Stimulated activated CD4-positive, alpha-beta T cell treated with anti-CD3 and anti-CD28 coated beads, Interleukin-2, amount 100 ng/mL, for 48 hours (primary cell): ENCODE results near the gene MPRIP.

Source experiments
- DNase-seq, 2 donors: peaks; one replicate each; pipeline ENCODE4 v3.0.0-alpha.2; 2020

The MPRIP gene

DNA sequence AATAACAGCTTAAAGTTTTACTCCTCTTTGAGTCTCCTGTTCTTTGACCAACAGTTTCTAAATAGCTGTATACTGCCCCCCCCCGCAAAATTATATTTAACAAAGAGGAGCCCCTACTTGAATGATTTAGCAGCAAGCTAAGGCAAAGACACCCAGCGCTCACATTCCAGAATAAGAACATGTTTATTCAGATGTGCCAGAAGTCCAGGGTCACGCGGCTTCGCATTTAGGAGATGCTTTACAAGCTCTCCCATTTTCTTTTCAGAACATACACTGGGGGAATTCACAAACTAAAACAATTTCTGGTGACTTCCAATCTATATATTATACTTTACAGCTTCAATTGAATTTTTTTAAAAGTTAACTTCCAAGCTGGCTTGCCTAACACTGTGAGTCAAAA is 158.6 kb downstream of the MPRIP start:
- no peak for DNase-seq

DNA sequence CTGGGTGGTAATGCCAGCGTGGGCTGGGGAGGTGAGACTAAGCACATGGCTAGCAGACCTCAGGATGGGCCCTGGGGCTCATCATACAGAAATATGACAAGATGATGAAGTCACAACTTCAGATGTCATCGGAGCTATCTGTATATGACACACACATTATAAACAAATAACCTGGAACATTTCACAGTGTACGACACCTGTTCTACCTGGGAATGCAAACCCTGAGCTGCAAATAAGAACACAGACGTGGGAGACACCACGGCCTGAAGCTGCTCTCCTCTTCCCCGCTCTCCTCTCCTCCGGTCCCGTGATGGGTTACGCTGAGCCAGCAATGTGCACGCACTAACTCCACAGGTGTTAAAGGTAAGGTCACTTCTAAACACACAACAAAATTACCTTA is 159.0 kb downstream of the MPRIP start:
- no peak for DNase-seq

DNA sequence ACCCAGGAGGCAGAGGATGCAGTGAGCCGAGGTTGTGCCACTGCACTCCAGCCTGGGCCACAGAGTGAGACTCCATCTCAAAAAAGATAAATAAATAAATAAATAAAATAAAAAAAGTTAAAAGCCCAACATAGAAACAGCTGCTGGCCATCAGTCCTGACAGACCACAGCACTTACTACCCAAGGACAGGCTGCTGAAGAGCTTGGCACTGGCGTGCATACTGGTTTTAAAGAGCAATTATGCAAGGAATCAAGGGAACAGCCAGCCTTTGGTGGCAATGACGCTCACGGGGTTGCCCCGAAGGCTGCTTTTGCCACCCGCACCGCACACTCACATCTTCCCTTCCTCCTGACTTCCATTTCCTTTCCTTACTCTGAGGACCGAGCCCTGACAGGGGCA is 159.7 kb downstream of the MPRIP start:
- no peak for DNase-seq

DNA sequence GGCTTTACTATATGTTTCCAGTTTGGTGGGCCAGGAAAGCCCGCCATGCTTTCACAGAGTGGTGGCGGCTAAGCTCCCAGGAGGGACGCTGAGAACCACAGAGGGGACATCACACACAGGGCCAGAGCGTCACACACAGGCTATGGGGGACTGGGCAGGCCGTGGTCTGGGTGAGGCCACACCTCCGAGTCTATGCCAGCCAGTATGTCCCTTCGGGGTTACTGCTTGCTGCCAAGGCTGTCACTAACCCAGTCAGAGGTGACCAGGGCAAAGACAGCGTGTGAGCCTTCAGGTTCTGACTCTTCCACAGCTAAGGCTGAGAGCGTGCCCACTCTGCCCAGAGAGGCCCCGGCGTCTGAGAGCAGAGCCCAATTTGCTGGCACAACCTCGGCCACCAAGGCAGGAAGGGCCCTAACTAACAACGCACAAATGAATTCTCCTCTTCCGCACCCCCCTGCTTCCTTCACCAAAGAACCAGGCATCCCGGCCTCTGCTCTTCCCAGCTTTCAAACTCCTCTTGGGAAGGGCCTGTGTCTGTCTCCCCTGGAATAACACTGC is 161.0 kb downstream of the MPRIP start:
- no peak for DNase-seq

DNA sequence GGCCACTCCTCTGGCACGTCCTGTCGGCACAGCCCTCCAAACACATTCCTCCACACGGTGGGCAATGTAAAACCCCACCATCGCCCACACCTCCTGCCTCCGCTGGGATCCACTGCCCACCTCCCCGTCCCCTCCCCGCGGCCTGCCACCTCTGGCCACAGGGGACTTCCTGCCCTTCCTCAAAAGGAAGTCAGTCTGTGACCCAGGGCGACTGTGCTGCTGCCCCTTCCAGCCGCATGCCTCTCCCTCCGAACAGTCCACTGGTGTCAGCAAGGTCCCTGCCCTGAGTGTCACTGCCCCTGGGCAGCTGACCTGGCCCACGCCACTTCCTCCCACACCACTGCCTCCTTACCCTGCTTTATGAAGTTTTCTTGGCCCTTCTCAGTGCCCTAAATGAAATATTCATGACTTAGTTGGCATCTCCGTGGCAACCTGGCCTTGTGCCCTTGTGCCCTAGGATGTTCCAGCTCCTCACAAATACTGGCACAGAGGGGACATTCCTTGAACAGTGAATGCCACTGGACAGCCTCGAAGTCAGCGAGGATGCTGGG is 161.9 kb downstream of the MPRIP start:
- DNase-seq: no peak

DNA sequence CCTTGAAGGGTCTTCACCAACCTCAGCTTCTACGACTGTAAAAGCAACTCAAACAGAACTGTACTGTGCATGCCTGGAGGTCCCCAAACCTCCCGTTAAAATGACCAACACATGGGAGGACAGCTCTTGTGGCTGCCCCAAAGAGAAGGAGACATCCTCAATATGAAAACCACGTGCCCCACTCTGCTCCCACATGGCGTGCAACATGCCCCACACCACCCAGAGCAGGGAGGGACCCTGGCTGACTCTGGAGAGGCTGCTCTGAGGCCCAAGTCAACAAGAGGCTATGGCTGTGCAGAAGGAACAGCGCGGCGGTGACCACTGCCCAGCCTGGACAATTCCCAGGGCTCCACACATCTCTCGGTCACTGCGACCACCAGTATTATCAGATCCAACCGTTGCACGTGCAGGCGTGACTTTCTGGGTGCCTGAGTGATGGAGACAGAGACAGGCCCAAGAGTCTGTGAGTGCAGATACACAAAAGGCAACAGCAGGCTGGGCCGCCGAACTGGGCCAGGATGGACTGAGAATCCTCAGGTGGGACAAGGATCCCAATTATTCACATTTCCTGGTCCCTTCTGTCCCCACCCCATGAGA is 162.5 kb downstream of the MPRIP start:
- no peak for DNase-seq

DNA sequence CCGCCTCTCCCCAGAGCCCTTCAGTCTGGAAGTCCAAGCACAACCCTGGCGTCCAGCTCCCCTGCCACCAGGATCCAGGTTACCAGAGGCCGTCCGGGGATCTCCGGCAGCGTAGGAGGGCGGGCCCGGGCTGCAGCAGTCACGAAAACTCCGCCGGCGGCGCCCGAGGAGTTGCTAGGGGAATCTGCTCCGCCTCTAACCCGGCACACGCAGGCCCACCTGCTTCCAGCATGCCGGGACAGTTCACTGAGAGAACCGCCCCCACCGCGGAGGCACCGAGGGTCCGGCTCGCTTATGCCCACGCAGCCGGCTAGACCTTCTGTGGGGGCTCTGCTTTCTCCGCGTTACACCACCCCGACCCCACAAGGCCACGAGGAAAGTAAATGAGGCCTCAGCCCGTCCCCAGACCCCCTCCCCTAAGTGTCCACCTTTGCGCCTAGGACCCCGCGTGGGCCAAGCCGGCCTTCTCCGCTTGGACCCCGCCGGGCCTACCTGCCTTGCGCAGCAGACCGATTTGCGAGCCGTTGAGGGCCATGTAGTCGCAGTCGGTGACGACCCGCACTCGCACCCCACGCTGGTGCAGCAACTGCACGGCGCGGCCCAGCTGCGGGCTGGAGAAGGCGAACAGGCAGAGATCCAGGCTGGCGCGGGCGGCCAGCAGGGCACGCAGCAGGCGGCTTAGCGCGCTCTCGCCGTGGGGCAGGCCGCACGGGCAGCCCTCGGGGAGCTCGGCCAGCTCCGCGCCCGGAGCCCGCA is 163.3 kb downstream of the MPRIP start:
- DNase-seq: peak; percentile 54 to 56

DNA sequence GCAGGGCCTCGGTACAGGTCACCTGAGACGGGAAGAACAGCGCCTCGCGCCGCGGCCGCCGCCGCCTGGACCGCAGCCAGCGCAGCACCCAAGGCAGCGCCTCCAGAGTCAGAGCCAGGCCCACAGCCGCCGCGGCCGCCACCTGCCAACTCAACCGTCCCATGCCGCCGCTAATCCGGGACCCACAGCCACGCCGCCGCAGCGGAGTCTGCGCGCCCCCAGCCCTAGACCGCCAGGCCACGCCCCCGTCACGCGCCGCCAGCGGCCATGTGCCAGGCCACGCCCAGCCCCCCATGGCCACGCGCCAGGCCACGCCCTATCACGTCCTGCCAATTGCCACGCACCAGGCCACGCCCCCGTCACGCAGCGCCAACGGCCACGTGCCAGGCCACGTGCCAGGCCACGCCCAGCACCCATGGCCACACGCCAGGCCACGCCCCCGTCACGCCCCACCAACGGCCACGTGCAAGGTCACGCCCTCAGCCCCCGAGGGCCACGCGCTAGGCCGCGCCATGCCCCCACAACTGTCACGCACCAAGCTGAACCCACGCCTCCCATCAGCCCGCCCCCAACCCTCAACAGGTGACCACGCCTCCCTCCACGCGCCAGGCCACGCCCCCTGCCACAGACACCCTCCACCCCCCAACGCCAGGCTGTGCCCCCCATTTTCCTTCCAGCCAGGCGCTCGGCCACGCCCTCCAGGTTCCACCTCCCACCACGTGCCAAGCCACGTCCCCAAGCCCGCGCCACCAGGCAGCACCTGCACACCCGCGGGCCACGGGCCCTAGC is 164.1 kb downstream of the MPRIP start, which contains the start of gene PLD6:
TSS of gene PLD6 (minus strand) at position 210 of the 789 bp plus-strand sequence. CDS start at position 163, 47 bp downstream.
- peak; percentile 86 to 92 for DNase-seq

DNA sequence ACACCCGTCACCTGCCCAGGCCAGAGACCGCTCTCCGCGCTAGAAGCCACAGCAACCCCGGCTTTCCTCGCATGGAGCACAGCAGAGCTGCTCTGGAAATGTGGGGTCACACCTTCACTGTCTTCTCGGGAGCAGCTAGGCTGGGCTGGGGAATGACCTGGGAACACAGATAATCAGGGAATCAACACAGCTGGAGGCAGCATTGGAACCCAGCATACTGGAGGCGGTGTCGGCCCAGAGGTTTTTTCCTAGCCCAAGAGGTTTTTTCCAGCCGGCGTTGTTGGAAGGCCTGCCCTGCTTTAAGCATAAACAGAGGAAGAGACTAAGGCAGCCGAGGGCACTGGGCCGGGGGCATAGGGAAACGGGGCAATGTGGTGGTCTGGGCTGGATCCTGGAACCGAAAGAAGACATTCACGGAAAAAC is 164.7 kb downstream of the MPRIP start:
- no peak for DNase-seq

DNA sequence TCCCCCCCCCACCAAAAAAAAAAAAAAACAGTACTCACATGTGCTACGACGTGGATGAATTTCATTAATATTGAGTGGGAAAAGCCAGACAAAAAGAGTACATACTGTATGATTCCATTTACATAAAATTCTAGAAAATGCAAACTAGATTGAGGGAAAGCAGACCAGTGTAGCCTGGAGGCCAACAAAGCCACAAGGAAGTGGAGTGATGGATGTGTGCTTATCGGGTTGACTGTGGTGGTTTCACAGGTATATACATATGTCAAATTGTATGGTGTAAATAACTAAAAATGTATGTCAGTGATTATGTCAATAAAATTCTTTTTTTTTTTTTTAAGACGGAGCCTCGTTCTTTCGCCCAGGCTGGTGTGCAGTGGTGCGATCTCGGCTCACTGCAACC is 165.7 kb downstream of the MPRIP start:
- no peak for DNase-seq

DNA sequence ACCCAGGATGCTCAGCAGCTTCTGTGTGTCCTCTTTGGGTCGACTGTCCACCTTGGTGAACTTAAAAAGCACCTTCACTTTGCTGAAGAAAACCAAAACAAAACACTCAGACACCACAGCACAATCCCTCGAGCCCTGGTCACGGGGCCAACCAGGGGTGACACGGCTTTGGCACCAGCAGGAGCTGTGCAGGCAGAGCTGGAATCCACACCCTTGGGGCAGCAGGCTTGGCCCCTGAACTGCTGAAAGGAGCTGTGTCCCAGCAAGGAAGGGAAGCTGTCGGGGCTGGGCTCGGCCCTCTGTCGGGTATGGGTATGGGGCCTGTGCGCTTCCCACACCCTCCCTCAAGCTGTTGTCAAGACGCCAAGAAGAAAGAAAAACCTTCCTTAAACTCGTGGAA is 171.5 kb downstream of the MPRIP start:
- no peak for DNase-seq

DNA sequence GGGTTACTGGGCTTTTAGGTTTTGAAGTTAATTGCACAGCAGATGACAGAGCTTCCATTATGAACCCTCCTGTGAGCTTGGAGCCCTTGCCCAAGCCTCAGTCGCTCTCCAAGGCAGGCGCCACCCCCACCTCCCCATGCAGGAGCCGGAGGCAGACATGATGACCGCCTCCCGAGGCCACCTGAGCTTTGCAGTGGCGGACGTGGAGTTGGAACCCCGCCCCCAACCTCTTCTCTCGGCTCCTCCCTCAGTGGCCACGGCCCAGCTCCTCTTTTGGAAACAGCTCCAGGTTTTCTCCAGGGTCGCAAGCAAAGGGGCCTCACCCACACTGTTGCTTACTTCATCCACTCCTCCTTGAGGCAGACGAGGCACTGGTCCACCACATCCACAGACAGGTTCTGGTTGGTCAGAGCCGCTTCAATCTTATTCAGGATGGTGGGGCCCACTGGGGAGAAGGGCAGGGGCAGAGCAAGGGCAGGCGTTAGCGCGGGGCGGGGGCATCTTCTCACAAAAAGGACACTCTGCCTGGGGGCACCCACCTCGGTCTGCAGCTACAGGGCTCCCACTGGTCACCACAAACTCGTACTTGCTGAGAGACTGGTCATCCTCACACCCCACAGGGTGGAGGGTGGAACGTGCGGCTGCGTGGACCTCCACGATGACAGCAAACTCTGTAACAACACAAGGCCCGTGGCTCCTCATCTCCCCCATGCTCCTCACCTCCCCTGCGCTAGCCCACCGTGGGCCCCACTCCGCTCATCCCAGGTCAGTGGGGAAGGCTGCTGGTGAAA is 172.6 kb downstream of the MPRIP start:
- no peak for DNase-seq

DNA sequence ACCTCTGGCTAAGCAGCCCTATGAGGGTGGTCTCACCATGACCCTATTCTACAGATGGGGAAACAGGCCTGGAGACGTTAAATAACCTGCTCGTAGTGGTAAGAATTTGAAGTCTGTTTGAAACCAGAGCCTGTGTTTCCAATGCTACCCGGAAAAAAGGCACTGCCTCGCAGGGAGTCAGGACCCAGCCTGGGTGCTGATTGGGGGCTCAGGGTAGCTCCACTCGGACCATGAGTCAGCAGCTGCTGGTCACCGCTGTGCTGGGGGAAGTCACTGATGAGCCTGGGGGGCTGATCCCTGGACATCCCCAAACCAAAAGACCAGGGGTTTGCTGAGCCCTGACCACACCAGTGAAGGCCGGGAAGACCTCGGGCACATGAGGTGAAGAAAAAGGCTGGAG is 173.3 kb downstream of the MPRIP start:
- DNase-seq: no peak

DNA sequence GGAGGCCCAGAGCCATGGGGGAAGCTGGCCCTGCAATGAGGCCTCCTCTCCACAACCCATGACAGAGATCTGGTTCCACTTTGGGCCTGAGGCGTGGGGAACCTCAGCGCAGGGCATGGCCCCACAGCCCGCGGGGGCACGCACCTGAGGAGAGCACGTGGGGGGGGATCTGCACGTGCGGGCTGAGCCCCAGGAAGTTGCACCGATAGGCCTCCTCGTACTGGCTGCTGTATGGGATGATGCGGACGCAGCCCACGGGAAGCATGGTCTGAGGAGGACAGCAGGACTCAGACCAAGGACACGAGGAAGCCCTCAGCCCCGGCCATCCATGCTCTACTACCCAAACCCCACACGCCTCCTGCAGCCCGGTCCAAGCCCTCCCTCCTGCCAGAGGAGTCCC is 174.0 kb downstream of the MPRIP start:
- DNase-seq: no peak

DNA sequence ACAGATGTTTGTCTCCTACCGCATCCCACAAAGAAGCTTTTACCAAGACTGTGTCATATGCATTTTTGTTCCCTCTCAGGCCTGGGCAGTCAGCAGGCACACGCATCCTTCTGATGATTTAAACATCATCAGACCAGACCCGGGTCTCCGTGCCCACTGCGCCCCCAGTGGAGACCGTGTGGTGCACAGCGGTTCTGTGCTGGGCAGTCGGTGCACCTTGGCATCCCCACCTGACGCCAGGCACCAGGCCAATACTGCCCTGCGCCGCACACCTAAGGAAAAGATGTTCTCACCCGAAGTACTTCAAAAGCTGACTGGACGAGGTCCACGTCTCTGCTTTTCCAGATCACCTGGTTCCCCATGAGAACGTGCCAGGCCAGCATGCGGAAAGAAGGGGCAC is 174.5 kb downstream of the MPRIP start:
- no peak for DNase-seq

DNA sequence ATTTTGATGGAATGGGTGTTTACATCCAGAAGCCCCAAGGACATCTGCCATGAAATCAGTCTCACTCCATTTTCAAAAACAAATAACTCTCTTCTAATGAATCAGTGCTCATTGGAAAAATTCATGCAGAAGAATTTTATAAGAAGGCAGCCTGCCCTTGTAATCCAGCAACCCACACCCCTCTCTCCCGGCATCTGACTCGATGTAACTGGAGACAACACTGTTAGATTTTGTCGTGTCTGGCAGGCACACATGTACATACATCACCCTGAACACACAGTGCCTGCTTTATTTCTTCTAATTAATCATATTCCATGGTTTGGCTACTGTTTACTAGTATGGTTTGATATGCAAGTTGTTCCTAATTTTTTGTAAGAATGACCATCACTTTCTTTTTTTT is 175.7 kb downstream of the MPRIP start:
- DNase-seq: no peak

DNA sequence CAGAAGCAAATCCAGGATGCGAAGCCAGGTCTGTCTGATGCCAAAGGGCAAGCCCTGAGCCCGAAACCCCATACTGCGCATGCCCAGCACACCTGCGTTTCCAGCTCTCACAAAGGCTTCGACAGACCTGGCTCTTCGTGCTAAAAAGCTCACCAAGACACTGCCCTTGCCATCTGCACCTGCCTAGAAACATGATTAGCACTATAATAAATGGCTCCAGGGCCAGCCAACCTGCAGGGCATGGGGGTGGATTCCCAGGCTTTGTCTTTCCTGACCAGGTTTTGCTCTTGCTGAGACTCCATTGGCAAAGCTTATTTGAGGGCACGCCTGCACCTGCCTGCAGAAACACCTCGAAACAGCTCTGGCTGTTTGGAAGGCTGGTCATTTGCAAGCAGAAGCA is 178.3 kb downstream of the MPRIP start:
- DNase-seq: no peak

DNA sequence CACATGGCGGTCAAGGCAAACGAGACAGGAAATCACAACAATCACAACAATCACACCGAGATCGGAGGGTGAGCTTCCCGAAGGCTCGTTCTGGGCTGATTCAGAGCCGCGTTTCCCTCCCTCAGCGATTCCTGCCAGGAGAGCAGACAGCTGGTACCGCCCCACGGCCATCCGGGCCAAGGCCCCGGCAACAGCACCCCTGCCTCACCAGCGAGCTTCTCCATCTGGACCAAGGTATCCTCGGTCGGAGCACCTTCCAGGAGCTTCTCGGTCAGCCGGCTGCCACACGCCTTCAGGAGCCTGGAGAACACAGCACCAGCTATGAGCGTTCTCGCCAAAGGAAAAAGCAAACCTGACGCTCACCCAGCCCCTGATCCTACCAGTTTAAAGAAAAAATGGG is 179.1 kb downstream of the MPRIP start:
- DNase-seq: no peak

DNA sequence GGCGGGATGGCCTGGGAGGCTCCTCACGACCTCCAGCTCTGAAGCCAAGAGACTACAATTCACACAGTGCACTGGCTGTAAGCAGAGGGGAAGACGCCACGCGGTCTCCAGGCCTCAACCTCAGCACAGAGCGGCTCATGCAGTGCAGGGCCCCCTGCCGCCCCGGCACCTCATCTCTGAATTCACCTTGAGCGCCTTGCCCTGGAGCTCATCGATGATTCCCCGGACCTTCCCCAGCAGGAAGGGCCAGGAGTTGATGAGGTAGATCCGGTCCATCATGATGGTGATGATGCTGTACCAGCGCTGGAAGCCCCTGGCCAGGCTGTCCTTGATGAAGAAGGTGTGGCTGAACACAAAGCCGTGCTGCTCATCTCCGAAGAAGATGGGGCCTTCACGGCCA is 181.5 kb downstream of the MPRIP start:
- no peak for DNase-seq

DNA sequence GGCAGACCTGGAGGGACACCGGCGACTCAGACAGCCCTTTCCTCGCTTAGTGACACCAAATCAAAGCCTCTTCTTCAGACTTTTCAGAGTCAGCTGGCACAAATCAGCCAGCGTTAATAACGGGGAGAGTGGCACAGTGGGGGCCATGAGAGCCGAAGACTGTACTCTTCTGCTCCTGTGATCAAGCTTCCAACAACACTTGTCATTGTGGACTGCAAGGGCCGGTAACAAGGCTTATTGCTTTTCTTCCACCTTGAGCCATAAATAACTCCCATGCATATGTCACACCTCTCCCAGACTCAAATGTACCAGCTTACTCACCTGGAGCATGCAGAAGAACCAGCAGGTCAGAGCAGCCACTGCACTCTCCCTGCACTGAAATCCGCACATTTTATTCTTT is 181.9 kb downstream of the MPRIP start:
- no peak for DNase-seq

DNA sequence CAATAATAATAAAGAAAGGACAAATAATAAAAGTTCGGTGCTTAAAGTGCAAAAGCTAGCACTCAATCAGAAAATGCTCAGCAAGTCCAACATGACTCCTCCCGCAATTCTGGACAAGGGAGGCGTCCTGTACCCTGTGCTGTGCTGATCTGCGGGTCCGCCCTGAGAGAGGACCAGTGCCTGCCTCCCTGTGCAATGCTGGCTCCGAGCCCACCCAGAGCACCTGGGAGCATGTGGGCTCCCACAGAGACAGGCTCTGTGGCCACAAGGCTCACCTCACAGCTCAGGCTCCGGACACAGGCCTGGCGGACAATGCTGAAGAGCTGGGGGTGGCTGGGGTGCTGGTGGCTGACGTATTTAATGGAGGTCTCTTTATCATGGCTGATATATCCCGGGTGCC is 183.6 kb downstream of the MPRIP start:
- no peak for DNase-seq

DNA sequence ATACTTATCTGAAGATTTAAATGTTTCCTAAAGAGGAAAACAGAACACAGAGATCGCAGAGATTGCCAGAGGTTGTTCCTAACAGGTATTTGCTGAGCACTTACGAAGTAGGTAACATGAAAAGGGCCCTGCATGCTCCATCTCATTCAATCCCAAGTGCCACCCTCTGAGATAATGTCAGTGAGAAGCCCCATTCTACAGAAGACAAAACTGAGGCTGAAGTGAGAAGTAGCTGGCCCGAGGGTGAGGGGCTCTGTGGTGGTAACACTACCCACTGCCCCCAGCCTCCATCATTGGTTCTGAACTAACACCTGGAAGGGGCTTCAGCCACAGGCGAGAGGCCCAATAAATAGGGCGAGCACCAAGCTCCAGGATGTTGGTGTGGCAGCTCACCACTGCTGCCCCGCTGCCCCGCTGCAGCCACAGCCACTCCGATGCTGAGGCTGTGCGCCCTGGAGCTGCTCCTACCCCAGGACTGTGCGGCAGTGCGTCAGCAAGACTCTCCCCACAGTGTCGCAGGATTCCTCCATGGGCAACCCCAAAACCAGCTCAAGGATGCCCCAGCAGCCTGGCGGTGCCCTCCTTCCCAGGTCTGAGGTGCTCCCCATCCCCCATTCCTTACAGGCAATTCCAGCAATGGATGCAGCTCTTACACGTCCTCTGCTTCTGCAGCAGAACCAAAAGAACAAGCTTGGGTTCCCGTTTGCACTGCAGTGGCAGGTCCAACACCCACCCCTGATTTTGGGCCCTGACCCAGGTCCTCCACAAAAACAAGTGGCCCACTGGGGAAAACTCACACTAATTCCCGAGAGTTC is 184.4 kb downstream of the MPRIP start:
- DNase-seq: no peak
